GM18907 (cell line): Measurements from ENCODE around the gene SLITRK1.

ENCODE experiments used
- ATAC-seq: cut with Tn5 transposase; IDR thresholded peaks from one replicate; pipeline ENCODE4 v1.9.1; 2021; ENCODE audit warnings: mild to moderate bottlenecking, moderate library complexity; ENCODE audit not compliant: unreplicated experiment

The SLITRK1 gene

DNA sequence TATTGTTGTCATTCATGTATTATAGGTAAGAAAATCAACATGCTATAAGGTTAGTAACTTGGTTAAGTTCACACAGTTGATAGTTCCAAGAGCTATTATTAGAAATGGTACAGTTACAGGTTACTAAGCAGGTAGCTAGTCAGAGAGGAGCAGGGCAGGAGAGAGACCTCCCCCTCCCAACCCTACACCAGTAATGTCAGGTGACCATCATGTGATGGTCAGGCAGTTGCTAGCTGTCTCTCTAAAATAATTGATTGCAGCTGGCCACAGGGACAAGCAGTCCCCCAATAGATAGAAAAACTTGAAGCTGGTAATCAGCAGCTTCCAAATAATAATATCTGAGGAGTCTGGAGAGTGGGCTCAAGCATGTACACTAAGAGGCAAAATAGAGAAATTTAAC is 14.6 kb downstream of the SLITRK1 start:
- ATAC-seq = no peak

DNA sequence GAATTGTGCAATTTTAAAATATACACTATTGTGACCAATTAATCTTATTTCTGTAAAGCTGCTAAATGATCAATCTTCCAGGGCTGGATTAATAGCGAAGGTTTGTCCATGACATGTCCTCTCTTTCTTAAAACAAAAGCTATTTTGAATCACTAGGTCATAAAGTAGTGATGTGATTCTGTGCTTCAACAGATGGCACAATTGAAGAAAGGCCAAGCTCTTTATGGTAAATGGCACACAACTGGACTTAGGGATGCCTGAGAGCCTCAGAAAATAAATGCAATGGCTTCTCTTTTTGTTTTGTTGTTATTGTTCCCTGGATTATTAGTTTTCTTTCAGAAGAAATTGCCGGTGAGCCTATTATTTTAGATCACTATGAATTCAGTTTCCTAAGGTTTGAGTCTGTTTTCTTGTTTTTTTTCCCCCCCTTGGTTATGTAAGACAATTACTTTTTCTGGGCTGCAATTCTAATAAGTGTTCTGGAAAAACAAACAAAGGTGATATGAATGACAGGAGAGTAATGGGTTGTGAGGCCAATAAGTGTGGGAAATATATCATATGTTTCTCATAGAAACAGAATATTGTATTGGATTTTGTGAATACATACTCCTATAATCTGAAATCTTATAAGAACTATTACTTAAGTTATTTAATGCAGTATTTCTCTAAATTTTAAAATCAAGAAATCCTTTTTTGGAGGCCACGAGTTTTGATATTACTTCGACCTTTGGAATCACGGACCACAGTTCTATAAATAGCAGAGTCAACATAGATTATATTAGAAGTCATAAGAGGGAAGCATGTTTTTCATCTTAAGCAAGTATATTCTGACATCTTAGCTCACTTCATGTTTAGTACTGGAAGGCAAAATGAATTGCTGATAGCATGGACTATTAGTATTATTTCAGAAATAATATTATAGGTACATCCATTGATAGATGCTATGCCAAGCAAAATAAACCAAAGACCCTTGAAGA is 16.8 kb downstream of the SLITRK1 start:
- no peak for ATAC-seq

DNA sequence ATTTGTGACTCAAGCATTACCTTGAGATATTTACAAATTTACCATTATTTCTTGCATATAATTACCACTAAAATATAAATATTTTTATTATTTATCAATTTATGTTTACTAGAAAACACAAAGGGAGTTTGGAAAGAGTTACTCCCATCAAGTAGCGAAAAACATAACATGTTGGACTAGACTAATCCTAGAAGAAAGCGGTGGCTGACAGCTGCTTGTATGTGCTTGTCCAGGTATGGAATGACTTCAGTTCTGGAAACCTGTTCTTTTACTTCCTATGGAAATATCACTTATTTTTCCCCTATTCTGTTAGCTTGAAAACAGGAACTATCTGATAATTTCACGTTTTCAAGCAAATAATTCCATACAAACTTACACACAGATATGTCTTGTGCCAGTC is 28.5 kb downstream of the SLITRK1 start:
- no peak for ATAC-seq

DNA sequence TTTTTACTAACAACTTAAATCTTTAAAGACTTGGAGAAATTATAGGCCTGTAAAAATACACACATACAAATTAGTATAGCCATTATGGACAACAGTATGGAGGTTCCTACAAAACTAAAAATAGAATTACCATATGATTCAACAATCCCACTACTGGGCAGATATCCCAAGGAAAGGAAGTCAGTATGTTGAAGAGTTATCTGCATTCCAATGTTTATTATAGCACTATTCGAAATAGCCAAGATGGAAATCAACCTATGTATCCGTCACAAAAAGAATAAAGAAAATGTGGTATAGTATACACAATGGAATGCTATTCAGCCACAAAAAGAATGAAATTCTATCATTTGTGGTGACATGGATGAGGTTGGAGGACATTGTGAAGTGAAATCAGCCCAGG is 37.2 kb downstream of the SLITRK1 start:
- ATAC-seq = no peak

DNA sequence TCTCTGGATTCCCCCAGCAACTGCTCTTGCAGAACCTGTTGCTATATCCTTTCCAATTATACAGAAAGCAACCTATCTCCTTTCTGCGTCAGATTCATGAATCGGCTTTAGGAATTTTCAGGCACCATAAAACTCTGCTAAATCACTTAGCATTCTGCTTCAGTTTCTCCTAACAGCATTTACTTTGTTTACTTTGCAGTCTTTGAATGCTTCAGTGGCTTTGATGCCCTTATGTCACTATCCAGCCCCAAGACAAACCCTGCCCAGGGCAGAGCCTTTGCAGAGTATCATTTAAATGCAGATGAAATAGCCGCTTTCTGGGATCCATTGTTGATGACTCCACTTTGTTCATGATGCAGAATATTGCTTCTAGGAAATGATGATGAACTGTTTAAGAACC is 43.1 kb downstream of the SLITRK1 start:
- ATAC-seq = no peak

DNA sequence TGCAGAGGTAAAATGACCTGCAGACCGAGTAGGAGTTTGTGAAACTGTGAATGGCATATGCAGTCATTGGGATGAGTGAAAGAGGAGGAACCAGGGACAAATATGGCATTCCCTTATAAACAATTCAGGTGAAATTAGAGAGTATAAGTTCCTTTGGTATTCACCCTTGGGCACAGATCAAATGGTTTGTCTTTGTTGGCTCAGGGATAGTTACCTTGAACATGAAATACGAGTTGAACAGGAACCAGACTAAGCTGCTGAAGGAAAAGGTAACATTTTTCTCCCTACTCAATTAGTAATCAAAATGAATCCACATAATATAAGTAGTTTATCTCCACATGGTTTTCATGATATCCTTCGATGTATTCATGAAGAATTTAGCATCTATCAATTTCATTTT is 50.5 kb downstream of the SLITRK1 start:
- ATAC-seq = no peak

DNA sequence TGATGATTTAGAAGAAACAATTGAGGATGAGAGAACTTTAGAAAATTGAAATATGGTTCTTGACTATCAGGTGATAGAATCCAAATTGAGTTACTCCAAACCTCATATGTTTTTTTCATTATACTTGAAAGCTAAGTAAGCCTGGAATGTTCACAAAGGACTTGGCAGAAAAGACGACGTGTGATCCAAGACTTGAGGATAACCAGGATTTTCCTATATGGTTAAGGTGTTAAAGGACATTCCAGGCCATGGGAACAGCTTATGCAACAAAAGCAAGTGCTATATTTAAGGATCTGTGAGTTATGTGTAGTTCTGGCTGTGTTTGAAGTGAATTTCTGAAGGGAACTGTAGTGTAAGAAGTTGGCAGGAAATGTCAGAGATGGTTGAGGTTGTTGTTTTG is 52.5 kb downstream of the SLITRK1 start:
- no peak for ATAC-seq

DNA sequence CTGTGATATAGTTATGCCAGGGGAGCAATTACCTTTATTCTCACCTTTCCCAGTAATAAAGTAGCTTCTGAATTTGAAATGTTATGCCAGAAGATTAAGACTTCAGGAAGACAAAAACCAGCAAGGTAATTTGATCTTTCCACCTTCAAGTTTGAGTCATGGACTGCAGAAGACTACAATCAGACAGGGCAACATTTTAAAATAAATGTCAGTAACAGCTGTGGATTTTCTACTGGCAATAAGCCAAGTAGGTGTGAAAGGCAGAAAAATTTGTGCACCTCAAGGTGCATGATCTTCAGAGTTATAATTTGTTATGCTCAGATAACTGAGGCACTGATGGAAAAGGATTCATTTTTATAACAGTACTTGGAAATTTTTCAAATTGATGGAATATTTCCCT is 54.9 kb downstream of the SLITRK1 start:
- ATAC-seq = no peak
